ENCODE data around the gene CHST14. TPM values are rescaled to one million over a fixed set of nuclear protein-coding genes. Genes with fewer than 3 reads are reported as not detected.

The CHST14 gene
- total RNA-seq, 1 experiment from 2014 or later = 14.3 TPM

DNA sequence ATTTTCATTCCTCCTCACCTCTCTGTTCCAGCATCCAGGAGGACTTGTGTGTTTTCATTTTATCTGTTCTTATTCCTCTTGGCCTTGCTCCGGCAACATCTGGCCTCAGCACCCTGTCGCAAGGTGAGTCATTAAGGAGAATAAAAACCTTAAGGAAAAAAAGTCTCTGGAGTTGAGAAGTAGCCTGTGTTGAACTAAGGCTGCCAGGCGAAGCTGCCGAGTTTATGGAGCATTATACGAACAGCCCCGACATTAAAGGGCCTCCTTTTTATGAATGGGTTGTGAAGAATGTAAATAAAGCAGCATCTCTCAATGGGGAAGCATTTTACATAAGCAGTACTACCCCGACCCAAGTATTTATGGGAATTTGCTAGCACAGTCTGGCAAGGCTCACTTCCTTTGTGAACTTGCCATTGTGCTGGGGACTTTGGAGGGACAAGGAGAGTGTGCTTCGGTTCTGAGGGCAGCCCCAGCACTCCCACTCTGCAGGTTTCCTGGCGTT, 25.3 kb upstream of the CHST14 start:
- Histone ChIP-seq H3K27me3 (replicated peaks; ENCODE audit: insufficient read depth, low read depth, low read length, poor library complexity) (no peaks in the 10 kb centered on the region), H3K4me1 (ENCODE audit: insufficient read depth, low read length, poor library complexity, severe bottlenecking) (peaks cover 7% of the 10 kb centered on the region), H3K4me3 (ENCODE audit: low read depth, low read length, poor library complexity, severe bottlenecking) (no peak overlapping the region), H3K36me3 (ENCODE audit: insufficient read depth, low read length, poor library complexity, severe bottlenecking) (no peaks in the 10 kb centered on the region), H3K9me3 (ENCODE audit: low read depth, low read length, poor library complexity, severe bottlenecking) (no peaks in the 10 kb centered on the region), H3K27ac (ENCODE audit: low read depth, low read length, poor library complexity, severe bottlenecking) (peak overlapping the region; percentile 59)
- ChIA-PET POLR2A (ENCODE audit: low non-redundant PET) (no interaction called here), CTCF (no interaction called here)
- no TSS peak for BruUV-seq (replicated peaks)
- no peak for DNase-seq (ENCODE audit: low spot score)
- intact Hi-C loops (cut with micrococcal nuclease; ENCODE audit: unreplicated experiment) = no loop called here
- no peak for TF ChIP-seq EZH2 (IDR thresholded peaks at IDR 0.05; ENCODE audit: borderline replicate concordance, low read depth, low read length, poor library complexity, severe bottlenecking)
- TF ChIP-seq, protein P1, sequence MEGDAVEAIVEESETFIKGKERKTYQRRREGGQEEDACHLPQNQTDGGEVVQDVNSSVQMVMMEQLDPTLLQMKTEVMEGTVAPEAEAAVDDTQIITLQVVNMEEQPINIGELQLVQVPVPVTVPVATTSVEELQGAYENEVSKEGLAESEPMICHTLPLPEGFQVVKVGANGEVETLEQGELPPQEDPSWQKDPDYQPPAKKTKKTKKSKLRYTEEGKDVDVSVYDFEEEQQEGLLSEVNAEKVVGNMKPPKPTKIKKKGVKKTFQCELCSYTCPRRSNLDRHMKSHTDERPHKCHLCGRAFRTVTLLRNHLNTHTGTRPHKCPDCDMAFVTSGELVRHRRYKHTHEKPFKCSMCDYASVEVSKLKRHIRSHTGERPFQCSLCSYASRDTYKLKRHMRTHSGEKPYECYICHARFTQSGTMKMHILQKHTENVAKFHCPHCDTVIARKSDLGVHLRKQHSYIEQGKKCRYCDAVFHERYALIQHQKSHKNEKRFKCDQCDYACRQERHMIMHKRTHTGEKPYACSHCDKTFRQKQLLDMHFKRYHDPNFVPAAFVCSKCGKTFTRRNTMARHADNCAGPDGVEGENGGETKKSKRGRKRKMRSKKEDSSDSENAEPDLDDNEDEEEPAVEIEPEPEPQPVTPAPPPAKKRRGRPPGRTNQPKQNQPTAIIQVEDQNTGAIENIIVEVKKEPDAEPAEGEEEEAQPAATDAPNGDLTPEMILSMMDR (conservative IDR thresholded peaks at IDR 0.05; ENCODE audit: low read depth, low read length) = no peak

DNA sequence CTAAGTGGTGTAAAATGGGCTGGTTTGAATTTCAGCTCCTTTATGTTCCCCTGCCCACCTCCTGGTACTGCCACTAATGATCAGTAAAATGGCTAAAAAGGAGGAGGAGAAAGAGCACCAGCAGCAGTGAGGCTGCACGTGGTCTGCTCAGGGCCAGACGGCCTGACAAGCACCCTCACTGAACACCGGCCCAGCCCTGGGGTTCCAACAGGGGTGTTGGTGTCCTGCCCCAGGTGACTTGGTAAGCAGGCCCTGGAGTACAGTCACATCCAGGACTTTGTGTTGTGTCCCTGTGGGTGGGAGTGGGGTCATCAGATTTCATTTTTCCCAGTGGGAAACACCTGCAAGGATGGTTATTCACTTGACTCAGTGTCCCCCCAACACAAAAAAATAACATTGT, 24.6 kb upstream of the CHST14 start:
- CTCF ChIA-PET = no interaction called here
- TF ChIP-seq, protein P1 (conservative IDR thresholded peaks at IDR 0.05; ENCODE audit: low read depth, low read length) = no peak
- no peak for TF ChIP-seq EZH2 (IDR thresholded peaks at IDR 0.05; ENCODE audit: borderline replicate concordance, low read depth, low read length, poor library complexity, severe bottlenecking)
- Histone ChIP-seq H3K36me3 (ENCODE audit: insufficient read depth, low read length, poor library complexity, severe bottlenecking) (no peaks in the 10 kb centered on the region), H3K27me3 (replicated peaks; ENCODE audit: insufficient read depth, low read depth, low read length, poor library complexity) (no peaks in the 10 kb centered on the region), H3K27ac (ENCODE audit: low read depth, low read length, poor library complexity, severe bottlenecking) (peak overlapping the region; percentile 59), H3K4me1 (ENCODE audit: insufficient read depth, low read length, poor library complexity, severe bottlenecking) (peaks cover 7% of the 10 kb centered on the region), H3K9me3 (ENCODE audit: low read depth, low read length, poor library complexity, severe bottlenecking) (no peaks in the 10 kb centered on the region), H3K4me3 (ENCODE audit: low read depth, low read length, poor library complexity, severe bottlenecking) (no peak overlapping the region)
- BruUV-seq (replicated peaks) = no TSS peak
- intact Hi-C loops (cut with micrococcal nuclease; ENCODE audit: unreplicated experiment) = no loop called here
- DNase-seq (ENCODE audit: low spot score) = no peak
- POLR2A ChIA-PET (ENCODE audit: low non-redundant PET) = no interaction called here

DNA sequence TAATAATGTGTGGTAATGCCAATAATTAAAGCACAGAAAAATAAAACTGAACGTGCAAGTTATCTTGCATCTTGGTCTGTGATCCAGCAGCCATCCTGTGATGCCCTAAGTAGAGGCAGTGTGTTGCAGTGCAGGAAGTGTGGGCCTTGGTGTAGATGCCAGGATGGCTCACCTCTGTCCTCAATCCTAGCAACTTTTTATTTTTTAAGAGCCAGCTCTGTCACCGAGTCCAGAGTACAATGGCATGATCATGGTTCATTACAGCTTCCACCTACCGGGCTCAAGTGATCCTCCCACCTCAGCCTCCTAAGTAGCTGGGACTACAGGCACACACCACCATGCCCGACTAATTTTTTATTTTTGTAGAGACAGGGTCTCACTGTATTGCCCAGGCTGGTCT, 22.4 kb upstream of the CHST14 start:
- no peaks in the 10 kb centered on the region for H3K36me3 ChIP-seq (ENCODE audit: insufficient read depth, low read length, poor library complexity, severe bottlenecking)
- peaks cover 7% of the 10 kb centered on the region for H3K4me1 ChIP-seq (ENCODE audit: insufficient read depth, low read length, poor library complexity, severe bottlenecking)
- no TSS peak for BruUV-seq (replicated peaks)
- ChIA-PET POLR2A (ENCODE audit: low non-redundant PET) (no interaction called here), CTCF (no interaction called here)
- H3K27me3 ChIP-seq (replicated peaks; ENCODE audit: insufficient read depth, low read depth, low read length, poor library complexity) = no peaks in the 10 kb centered on the region
- no peaks in the 10 kb centered on the region for H3K9me3 ChIP-seq (ENCODE audit: low read depth, low read length, poor library complexity, severe bottlenecking)
- no peak for DNase-seq (ENCODE audit: low spot score)
- no peak for TF ChIP-seq EZH2 (IDR thresholded peaks at IDR 0.05; ENCODE audit: borderline replicate concordance, low read depth, low read length, poor library complexity, severe bottlenecking)
- TF ChIP-seq, protein P1 (conservative IDR thresholded peaks at IDR 0.05; ENCODE audit: low read depth, low read length) = no peak
- H3K4me3 ChIP-seq (ENCODE audit: low read depth, low read length, poor library complexity, severe bottlenecking) = no peak overlapping the region
- intact Hi-C loops (cut with micrococcal nuclease; ENCODE audit: unreplicated experiment) = no loop called here
- no peak overlapping the region for H3K27ac ChIP-seq (ENCODE audit: low read depth, low read length, poor library complexity, severe bottlenecking)
